HepG2 (cell line): ENCODE measurements around the gene VGF. TPM values are rescaled to one million over a fixed set of nuclear protein-coding genes. Genes with fewer than 3 reads are reported as not detected.
"Not testable (repeated sequence)": the region's sequence is repeated elsewhere in the genome, so short reads cannot be mapped to it uniquely, and the experiment has no call there.

Experiments
- ATAC-seq: fragments of 200-7000 bp; cut with Tn5 transposase; 3 replicates; pipeline ENCODE4 v1.9.1; 2020; ENCODE audit warnings: mild to moderate bottlenecking, moderate library complexity
- BruUV-seq: library from RNA; stranded (reverse); fragments of 400-500 nt; replicated peaks from 2 replicates; lab custom pipeline; 2021; lab: Mats Ljungman, UMichigan
- CTCF ChIA-PET: fragments of 300-600 bp; formaldehyde crosslinking; extraction: SDS; loops from one replicate; lab custom pipeline; 2021; ENCODE audit warnings: low total read pairs, inconsistent platforms, low intra/inter-chr PET ratio; lab: Yijun Ruan, JAX
- POLR2A ChIA-PET: fragments of 350-600 bp; sonication (Branson Sonifier 250); formaldehyde crosslinking; loops from one replicate; lab custom pipeline; 2020; ENCODE audit warnings: antibody characterized with exemption, inconsistent platforms; lab: Yijun Ruan, JAX
- DNase-seq: peaks from one replicate; pipeline ENCODE4 v3.0.0-alpha.2; 2015; ENCODE audit warnings: low spot score
- FAIRE-seq: peaks from 3 replicates; lab custom pipeline; 2011; peaks lifted over from hg19 to GRCh38; lab: Jason Lieb, UNC
- H2AFZ ChIP-seq: one replicate; pipeline ENCODE4 v1.6.1; 2011; ENCODE audit warnings: low read length, inconsistent platforms
- H3K27ac ChIP-seq: fragments of 300-600 bp; 3 replicates; pipeline ENCODE4 v1.8.0; 2011; ENCODE audit warnings: mixed run types, mild to moderate bottlenecking, mixed read lengths, low read length, inconsistent platforms; ENCODE audit not compliant: insufficient read depth; ENCODE audit errors: extremely low read length
- H3K27me3 ChIP-seq, 2 experiments: fragments of 200-600 bp in 1 of 2; 2 replicates in 1 of 2; 3 replicates in 1 of 2; pipeline versions ENCODE4 v1.6.0 to v1.8.0; 2011; ENCODE audit warnings: low read length in 2 of 2, mild to moderate bottlenecking in 2 of 2, moderate library complexity in 2 of 2, inconsistent platforms in 1 of 2; ENCODE audit not compliant: insufficient read depth in 2 of 2, control insufficient read depth in 1 of 2
- H3K36me3 ChIP-seq, 2 experiments: fragments of 200-600 bp in 1 of 2; replicated peaks in 1 of 2; 2 replicates in 1 of 2; 3 replicates in 1 of 2; pipeline versions ENCODE4 v1.5.1 to v1.8.0; 2011; ENCODE audit warnings: low read length in 2 of 2, inconsistent platforms in 1 of 2; ENCODE audit not compliant: insufficient read depth in 2 of 2, control insufficient read depth in 1 of 2
- H3K4me1 ChIP-seq: 2 replicates; pipeline ENCODE4 v1.5.1; 2012; ENCODE audit warnings: low read length, inconsistent platforms; ENCODE audit not compliant: insufficient read depth
- H3K4me2 ChIP-seq: 2 replicates; pipeline ENCODE4 v1.6.0; 2011; ENCODE audit warnings: low read depth, low read length, inconsistent platforms
- H3K4me3 ChIP-seq, 3 experiments: fragments of 200-600 bp in 1 of 3; sonication (generic), shearing (Covaris generic) in 1 of 3; replicated peaks in 1 of 3; 2 replicates each; pipeline ENCODE4 v1.5.1; 2011 to 2016; ENCODE audit warnings: low read length in 3 of 3, inconsistent platforms in 2 of 3, low read depth in 2 of 3, mild to moderate bottlenecking in 2 of 3, control low read depth in 1 of 3, mixed read lengths in 1 of 3; ENCODE audit not compliant: insufficient read depth in 1 of 3
- H3K79me2 ChIP-seq: one replicate; pipeline ENCODE4 v1.6.1; 2011; ENCODE audit warnings: low read length, inconsistent platforms; ENCODE audit not compliant: insufficient read depth
- H3K9ac ChIP-seq: 2 replicates; pipeline ENCODE4 v1.6.0; 2011; ENCODE audit warnings: mild to moderate bottlenecking, low read depth, low read length, inconsistent platforms; ENCODE audit not compliant: insufficient read depth
- H3K9me3 ChIP-seq: 2 replicates; pipeline ENCODE4 v1.5.1; 2012; ENCODE audit warnings: mild to moderate bottlenecking, low read length
- H4K20me1 ChIP-seq: 2 replicates; pipeline ENCODE4 v1.6.0; 2011; ENCODE audit warnings: inconsistent platforms, mild to moderate bottlenecking, low read length, moderate library complexity; ENCODE audit not compliant: insufficient read depth
- CHD4 ChIP-seq: fragments of 200-600 bp; sonication (generic); IDR thresholded peaks from 2 replicates; pipeline ENCODE4 v1.7.0; 2017; ENCODE audit warnings: mild to moderate bottlenecking, low read length, borderline replicate concordance
- GABPB1 ChIP-seq: IDR thresholded peaks from 2 replicates; pipeline ENCODE4 v1.6.1; 2016; ENCODE audit warnings: mild to moderate bottlenecking, missing genetic modification reagents, moderate library complexity, missing compliant biosample characterization
- GFI1 ChIP-seq: sonication (generic); formaldehyde crosslinking; IDR thresholded peaks from 2 replicates; pipeline ENCODE4 v1.5.0; 2020; ENCODE audit warnings: missing genetic modification reagents, mild to moderate bottlenecking, borderline replicate concordance
- KAT8 ChIP-seq: IDR thresholded peaks from 2 replicates; pipeline ENCODE4 v1.6.1; 2016; ENCODE audit warnings: missing genetic modification reagents, missing compliant biosample characterization
- KLF12 ChIP-seq: sonication (generic); formaldehyde crosslinking; IDR thresholded peaks from 2 replicates; pipeline ENCODE4 v1.4.0; 2020; ENCODE audit warnings: missing genetic modification reagents, borderline replicate concordance
- RFX1 ChIP-seq: fragments of 450-650 bp; IDR thresholded peaks from 2 replicates; pipeline ENCODE4 v1.6.1; 2017
- TRIM24 ChIP-seq: sonication (generic); formaldehyde crosslinking; IDR thresholded peaks from 2 replicates; pipeline ENCODE4 v1.8.0; 2022; ENCODE audit warnings: mild to moderate bottlenecking, missing genetic modification reagents
- ZKSCAN1 ChIP-seq: fragments of 150-350 bp; IDR thresholded peaks from 2 replicates; pipeline ENCODE4 v1.6.1; 2014; ENCODE audit warnings: low read length
- ZNF121 ChIP-seq: sonication (generic); formaldehyde crosslinking; IDR thresholded peaks from 2 replicates; pipeline ENCODE4 v1.5.0; 2020; ENCODE audit warnings: mild to moderate bottlenecking, missing genetic modification reagents
- ZNF280B ChIP-seq: sonication (generic); formaldehyde crosslinking; IDR thresholded peaks from 2 replicates; pipeline ENCODE4 v1.5.0; 2020; ENCODE audit warnings: missing genetic modification reagents, mild to moderate bottlenecking, borderline replicate concordance
- ZNF331 ChIP-seq: sonication (generic); formaldehyde crosslinking; IDR thresholded peaks from 2 replicates; pipeline ENCODE4 v1.4.0; 2020; ENCODE audit warnings: missing genetic modification reagents
- ZNF564 ChIP-seq: sonication (generic); formaldehyde crosslinking; IDR thresholded peaks from 2 replicates; pipeline ENCODE4 v1.8.1; 2023; ENCODE audit warnings: mild to moderate bottlenecking, missing genetic modification reagents
- ZSCAN29 ChIP-seq: sonication (generic); formaldehyde crosslinking; conservative IDR thresholded peaks from 2 replicates; pipeline ENCODE4 v1.4.0; 2020; ENCODE audit warnings: mild to moderate bottlenecking, missing genetic modification reagents
- ZZZ3 ChIP-seq: sonication (generic); formaldehyde crosslinking; IDR thresholded peaks from 2 replicates; pipeline ENCODE4 v1.4.0; 2020; ENCODE audit warnings: missing genetic modification reagents, mild to moderate bottlenecking, borderline replicate concordance
- WGBS: methylation state at CpG from one replicate; pipeline ENCODE4 v1.1.6; 2017; ENCODE audit warnings: low lambda C conversion rate; 5-methylcytosine and 5-hydroxymethylcytosine counted together
- in situ Hi-C: cut with HindIII; loops from 2 replicates; pipeline ENCODE4 v1.10.0; 2017; ENCODE audit warnings: low pct_unique_long_range_greater_than_20kb; ENCODE audit not compliant: extremely low pct_ligation_motif_present
- intact Hi-C: fragments of 100-400 bp; cut with micrococcal nuclease; formaldehyde crosslinking; loops from one replicate; pipeline ENCODE4 v1.10.0; 2022; ENCODE audit not compliant: unreplicated experiment
- polyA plus RNA-seq, 8 experiments: library from polyadenylated mRNA; depleted of rRNA in 3 of 8; stranded (reverse) in 7 of 8; unstranded in 1 of 8; fragments of >200 nt; fragmentation: Illumina TruSeq in 4 of 8; extraction: Trizol in 4 of 8; gene quantifications; 2 replicates each; pipeline versions ENCODE4 v1.2.1 to v1.2.3, GENCODE V29; 2011 to 2016; ENCODE audit warnings: low read depth in 4 of 8, missing spikeins in 1 of 8, mixed read lengths in 1 of 8; ENCODE audit not compliant: insufficient read depth in 1 of 8
- total RNA-seq, 5 experiments: library from RNA; depleted of rRNA; stranded (reverse); fragments of >200 nt; fragmentation: Illumina TruSeq; extraction: Trizol; gene quantifications; 2 replicates each; pipeline ENCODE4 v1.2.3, GENCODE V29; 2016; ENCODE audit warnings: low read depth in 1 of 5
- TF ChIP-seq, protein P1 (sequence below): sonication (generic); formaldehyde crosslinking; conservative IDR thresholded peaks from 2 replicates; pipeline ENCODE4 v1.4.0; 2020; ENCODE audit warnings: missing genetic modification reagents

Gene VGF
- total and polyA plus RNA-seq, 2 of the 13 experiments (the other 11 are each of a cell fraction or from before 2014, with no cell fraction given) = 0.12 to 0.46 TPM

DNA sequence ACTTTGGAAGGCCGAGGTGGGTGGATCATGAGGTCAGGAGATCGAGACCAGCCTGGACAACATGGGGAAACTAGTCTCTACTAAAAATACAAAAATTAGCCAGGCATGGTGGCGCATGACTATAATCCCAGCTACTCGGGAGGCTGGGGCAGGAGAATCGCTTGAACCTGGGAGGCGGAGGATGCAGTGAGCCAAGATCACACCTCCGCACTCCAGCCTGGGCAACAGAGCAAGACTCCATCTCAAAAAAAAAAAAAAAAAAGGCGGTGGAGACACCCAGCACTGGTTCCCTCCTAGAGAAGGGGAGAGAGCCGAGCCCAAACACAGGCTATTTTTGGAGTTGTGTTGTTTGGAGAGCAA, 43.8 kb downstream of the VGF start:
- Histone ChIP-seq H3K27ac (peak overlapping the region; percentile 99), H3K4me3 (peak overlapping the region in 2 of 3 experiments; percentile 61 to 68; a peak in 3 of 6 replicates), H3K4me2 (peak overlapping the region; percentile 94), H3K4me1 (peaks cover 92% of the 10 kb centered on the region), H3K9ac (peak overlapping the region; percentile 89)
- ATAC-seq, FAIRE-seq, H3K27me3 ChIP-seq, H3K79me2 ChIP-seq, DNase-seq, in situ Hi-C loops, H2AFZ ChIP-seq, CTCF ChIA-PET, H3K9me3 ChIP-seq, H4K20me1 ChIP-seq, H3K36me3 ChIP-seq, intact Hi-C loops: not testable (repeated sequence)
- TF ChIP-seq CHD4 (0 out of 2 replicates have a peak, but pooled peaks have one; percentile 26), ZNF564 (CRISPR knock-in tag) (0 out of 2 replicates have a peak, but pooled peaks have one; percentile 21), ZNF121 (peak; percentile 95)
- TSS peak; percentile 43 for BruUV-seq
- WGBS = 63% methylated on average over 9 of the region's 9 CpGs
- POLR2A ChIA-PET = interaction anchor here (1.2 to 4.1 kb wide), 18 partner anchors 9 to 232 kb away, joined by 3 to 68 read pairs (median 14); partner anchors contain the start of genes AP1S1, FIS1, PLOD3 and TRIM56

- no peak for ATAC-seq
- Histone ChIP-seq H4K20me1 (no peaks in the 10 kb centered on the region), H3K9ac (no peak overlapping the region), H3K27me3 (no peaks in the 10 kb centered on the region), H3K27ac (no peak overlapping the region), H3K4me2 (no peak overlapping the region), H3K4me3 (no peak overlapping the region), H3K36me3 (no peaks in the 10 kb centered on the region), H2AFZ (no peak overlapping the region), H3K79me2 (no peaks in the 10 kb centered on the region)
- BruUV-seq = no TSS peak
- in situ Hi-C loops = no loop called here
- intact Hi-C loops = no loop called here
- POLR2A ChIA-PET = interaction anchor here (0.8 kb wide), 1 partner anchor 423 kb away, joined by 3 read pairs; no protein-coding TSS in a partner anchor
- TF ChIP-seq KAT8 (CRISPR knock-in tag) = no peak
- no peak for TF ChIP-seq RFX1
- TF ChIP-seq ZZZ3 (CRISPR knock-in tag) = no peak
- TF ChIP-seq ZKSCAN1 = no peak
- no peak for TF ChIP-seq TRIM24
- no peak for TF ChIP-seq ZNF331 (CRISPR knock-in tag)
- no peak for TF ChIP-seq GFI1 (CRISPR knock-in tag)
- TF ChIP-seq, protein P1, sequence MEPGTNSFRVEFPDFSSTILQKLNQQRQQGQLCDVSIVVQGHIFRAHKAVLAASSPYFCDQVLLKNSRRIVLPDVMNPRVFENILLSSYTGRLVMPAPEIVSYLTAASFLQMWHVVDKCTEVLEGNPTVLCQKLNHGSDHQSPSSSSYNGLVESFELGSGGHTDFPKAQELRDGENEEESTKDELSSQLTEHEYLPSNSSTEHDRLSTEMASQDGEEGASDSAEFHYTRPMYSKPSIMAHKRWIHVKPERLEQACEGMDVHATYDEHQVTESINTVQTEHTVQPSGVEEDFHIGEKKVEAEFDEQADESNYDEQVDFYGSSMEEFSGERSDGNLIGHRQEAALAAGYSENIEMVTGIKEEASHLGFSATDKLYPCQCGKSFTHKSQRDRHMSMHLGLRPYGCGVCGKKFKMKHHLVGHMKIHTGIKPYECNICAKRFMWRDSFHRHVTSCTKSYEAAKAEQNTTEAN = no peak
- no peak for TF ChIP-seq ZSCAN29
- TF ChIP-seq KLF12 (CRISPR knock-in tag) = no peak
- TF ChIP-seq ZNF280B (CRISPR knock-in tag) = no peak
- TF ChIP-seq GABPB1 (CRISPR knock-in tag) = no peak
- TF ChIP-seq, all 625 proteins: peak for 0
- CTCF ChIA-PET = no interaction called here
- no peaks in the 10 kb centered on the region for H3K9me3 ChIP-seq
- FAIRE-seq (no peak), DNase-seq (no peak)
- WGBS = 74% methylated on average over 4 of the region's 4 CpGs
- H3K4me1 ChIP-seq = peaks cover 82% of the 10 kb centered on the region
These were observed 45.1 kb downstream of the VGF start for GRCh38 chr7:101120315-101120714.
